ENCODE data around the gene TAF15.

TAF15 gene

DNA sequence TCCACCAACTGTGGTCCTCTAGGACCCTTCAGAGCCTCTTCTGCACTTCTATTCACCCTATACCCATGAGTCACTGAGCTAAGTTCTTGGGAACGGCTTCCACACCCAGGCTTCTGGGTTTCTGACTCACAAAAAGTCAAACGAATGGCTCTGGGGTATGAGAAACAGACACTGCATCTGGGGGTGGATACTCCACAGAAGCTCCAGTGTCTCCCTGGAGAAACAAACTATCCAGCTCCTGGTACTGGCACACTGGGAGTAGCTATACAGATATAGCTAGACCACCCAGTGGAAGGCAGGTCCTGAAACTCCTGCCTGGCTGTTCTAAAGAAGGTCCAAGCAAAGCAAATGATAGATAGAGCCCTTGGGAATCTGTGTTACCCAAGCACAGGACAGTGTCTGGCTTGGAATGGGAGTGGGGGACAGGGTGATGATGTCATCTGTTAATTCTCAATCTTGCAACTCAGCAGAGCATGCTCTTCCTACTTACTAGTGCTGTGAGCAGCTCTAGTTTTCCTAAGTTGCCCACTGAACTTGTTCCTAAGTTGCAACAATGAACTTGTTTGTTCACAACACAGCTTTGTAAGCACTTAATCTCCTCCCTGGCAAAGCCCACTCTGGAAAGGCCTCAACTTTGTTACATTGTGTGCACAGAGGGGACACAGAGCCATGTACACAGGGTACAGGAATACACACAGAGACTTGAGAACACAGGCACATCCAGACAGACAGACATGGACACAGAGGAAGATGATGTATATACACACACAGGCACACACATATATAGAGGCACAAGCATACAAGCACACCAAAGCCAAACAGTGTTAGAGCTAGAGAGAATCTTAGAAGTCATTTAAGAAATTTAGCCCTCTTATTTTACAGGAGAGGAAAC lies 20.6 kb upstream of the TAF15 start:
- Histone ChIP-seq H3K27ac (no peak overlapping the region), H3K9ac (no peak overlapping the region), H3K27me3 (ENCODE audit: insufficient read depth, low read depth) (no peaks in the 10 kb centered on the region), H3K36me3 (ENCODE audit: insufficient read depth) (no peaks in the 10 kb centered on the region), H3K4me1 (ENCODE audit: low read depth, poor library complexity, severe bottlenecking) (no peaks in the 10 kb centered on the region), H2AFZ (ENCODE audit: low read depth) (no peak overlapping the region), H4K20me1 (ENCODE audit: insufficient read depth) (no peaks in the 10 kb centered on the region), H3K79me2 (ENCODE audit: insufficient read depth, low read depth) (no peaks in the 10 kb centered on the region), H3K4me2 (no peak overlapping the region), H3K4me3 (IDR thresholded peaks at IDR 0.05; ENCODE audit: insufficient read depth, low read depth, low read length) (no peak overlapping the region)
- TF ChIP-seq, protein P1, sequence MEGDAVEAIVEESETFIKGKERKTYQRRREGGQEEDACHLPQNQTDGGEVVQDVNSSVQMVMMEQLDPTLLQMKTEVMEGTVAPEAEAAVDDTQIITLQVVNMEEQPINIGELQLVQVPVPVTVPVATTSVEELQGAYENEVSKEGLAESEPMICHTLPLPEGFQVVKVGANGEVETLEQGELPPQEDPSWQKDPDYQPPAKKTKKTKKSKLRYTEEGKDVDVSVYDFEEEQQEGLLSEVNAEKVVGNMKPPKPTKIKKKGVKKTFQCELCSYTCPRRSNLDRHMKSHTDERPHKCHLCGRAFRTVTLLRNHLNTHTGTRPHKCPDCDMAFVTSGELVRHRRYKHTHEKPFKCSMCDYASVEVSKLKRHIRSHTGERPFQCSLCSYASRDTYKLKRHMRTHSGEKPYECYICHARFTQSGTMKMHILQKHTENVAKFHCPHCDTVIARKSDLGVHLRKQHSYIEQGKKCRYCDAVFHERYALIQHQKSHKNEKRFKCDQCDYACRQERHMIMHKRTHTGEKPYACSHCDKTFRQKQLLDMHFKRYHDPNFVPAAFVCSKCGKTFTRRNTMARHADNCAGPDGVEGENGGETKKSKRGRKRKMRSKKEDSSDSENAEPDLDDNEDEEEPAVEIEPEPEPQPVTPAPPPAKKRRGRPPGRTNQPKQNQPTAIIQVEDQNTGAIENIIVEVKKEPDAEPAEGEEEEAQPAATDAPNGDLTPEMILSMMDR (conservative IDR thresholded peaks at IDR 0.05; ENCODE audit: low read depth, low read length): no peak

DNA sequence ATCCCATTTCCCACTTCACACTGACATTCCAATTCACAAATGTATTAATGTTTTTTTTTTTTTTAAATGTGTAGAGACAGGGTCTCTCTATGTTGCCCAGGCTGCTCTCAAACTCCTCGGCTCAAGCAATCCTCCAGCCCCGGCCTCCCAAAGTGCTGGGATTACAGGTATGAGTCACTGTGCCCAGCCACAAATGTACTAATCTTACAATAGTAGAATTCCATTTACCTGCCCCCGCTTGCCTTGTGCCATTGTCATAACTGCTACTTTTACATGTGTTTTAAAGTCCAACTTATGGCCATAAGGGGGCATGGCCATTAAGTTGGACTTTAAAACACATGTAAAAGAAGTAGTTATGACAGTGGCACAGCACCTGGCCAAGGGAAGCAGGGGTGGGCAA lies 18.4 kb upstream of the TAF15 start:
- no peak overlapping the region for H3K4me2 ChIP-seq
- H2AFZ ChIP-seq (ENCODE audit: low read depth): no peak overlapping the region
- no peak overlapping the region for H3K27ac ChIP-seq
- no peaks in the 10 kb centered on the region for H4K20me1 ChIP-seq (ENCODE audit: insufficient read depth)
- no peak overlapping the region for H3K4me3 ChIP-seq (IDR thresholded peaks at IDR 0.05; ENCODE audit: insufficient read depth, low read depth, low read length)
- H3K79me2 ChIP-seq (ENCODE audit: insufficient read depth, low read depth): no peaks in the 10 kb centered on the region
- TF ChIP-seq, protein P1 (conservative IDR thresholded peaks at IDR 0.05; ENCODE audit: low read depth, low read length): no peak
- H3K4me1 ChIP-seq (ENCODE audit: low read depth, poor library complexity, severe bottlenecking): no peaks in the 10 kb centered on the region
- peaks cover 1% of the 10 kb centered on the region; the same call in 1 of the 2 replicates for H3K27me3 ChIP-seq (ENCODE audit: insufficient read depth, low read depth)
- no peaks in the 10 kb centered on the region for H3K36me3 ChIP-seq (ENCODE audit: insufficient read depth)
- H3K9ac ChIP-seq: no peak overlapping the region

- Histone ChIP-seq H3K27me3 (ENCODE audit: insufficient read depth, low read depth) (peaks cover 3% of the 10 kb centered on the region; the same call in 1 of the 2 replicates), H3K4me1 (ENCODE audit: low read depth, poor library complexity, severe bottlenecking) (no peaks in the 10 kb centered on the region), H3K4me2 (no peak overlapping the region), H3K79me2 (ENCODE audit: insufficient read depth, low read depth) (no peaks in the 10 kb centered on the region), H3K27ac (no peak overlapping the region), H2AFZ (ENCODE audit: low read depth) (no peak overlapping the region), H3K4me3 (IDR thresholded peaks at IDR 0.05; ENCODE audit: insufficient read depth, low read depth, low read length) (no peak overlapping the region), H3K36me3 (ENCODE audit: insufficient read depth) (no peaks in the 10 kb centered on the region), H4K20me1 (ENCODE audit: insufficient read depth) (no peaks in the 10 kb centered on the region), H3K9ac (no peak overlapping the region)
- TF ChIP-seq, protein P1 (conservative IDR thresholded peaks at IDR 0.05; ENCODE audit: low read depth, low read length): no peak
Measured at GRCh38 chr17:35791681-35792350, 17.5 kb upstream of the TAF15 start.

DNA sequence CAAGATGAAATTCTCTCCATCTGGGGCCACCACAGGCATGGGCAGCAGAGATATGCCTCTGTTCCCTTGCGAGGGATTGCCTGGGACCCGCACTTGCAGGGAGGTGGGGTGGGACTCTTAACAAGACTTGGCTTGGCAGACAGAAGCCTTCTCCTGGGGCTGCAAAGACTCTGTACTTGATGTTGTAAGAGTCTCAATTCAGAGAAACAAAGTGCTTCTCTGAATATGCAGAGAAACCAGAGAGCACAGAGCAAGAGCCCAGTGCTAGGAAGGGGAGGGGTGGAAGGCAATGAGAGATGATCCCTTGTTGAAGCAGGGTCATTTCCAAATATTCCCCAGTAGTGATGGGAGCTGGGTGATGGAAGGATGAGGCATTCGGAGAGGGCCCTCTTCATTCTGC lies 16.0 kb upstream of the TAF15 start:
- Histone ChIP-seq H4K20me1 (ENCODE audit: insufficient read depth) (no peaks in the 10 kb centered on the region), H3K4me2 (no peak overlapping the region), H3K27me3 (ENCODE audit: insufficient read depth, low read depth) (peaks cover 15% of the 10 kb centered on the region; the same call in 1 of the 2 replicates), H3K9ac (no peak overlapping the region), H3K4me1 (ENCODE audit: low read depth, poor library complexity, severe bottlenecking) (no peaks in the 10 kb centered on the region), H3K79me2 (ENCODE audit: insufficient read depth, low read depth) (no peaks in the 10 kb centered on the region), H3K27ac (no peak overlapping the region), H3K4me3 (IDR thresholded peaks at IDR 0.05; ENCODE audit: insufficient read depth, low read depth, low read length) (no peak overlapping the region), H2AFZ (ENCODE audit: low read depth) (no peak overlapping the region), H3K36me3 (ENCODE audit: insufficient read depth) (no peaks in the 10 kb centered on the region)
- TF ChIP-seq, protein P1 (conservative IDR thresholded peaks at IDR 0.05; ENCODE audit: low read depth, low read length): no peak

Data from KMS-11 (cell line).